ENCODE measurements around the gene RASSF9.

RASSF9 gene

DNA sequence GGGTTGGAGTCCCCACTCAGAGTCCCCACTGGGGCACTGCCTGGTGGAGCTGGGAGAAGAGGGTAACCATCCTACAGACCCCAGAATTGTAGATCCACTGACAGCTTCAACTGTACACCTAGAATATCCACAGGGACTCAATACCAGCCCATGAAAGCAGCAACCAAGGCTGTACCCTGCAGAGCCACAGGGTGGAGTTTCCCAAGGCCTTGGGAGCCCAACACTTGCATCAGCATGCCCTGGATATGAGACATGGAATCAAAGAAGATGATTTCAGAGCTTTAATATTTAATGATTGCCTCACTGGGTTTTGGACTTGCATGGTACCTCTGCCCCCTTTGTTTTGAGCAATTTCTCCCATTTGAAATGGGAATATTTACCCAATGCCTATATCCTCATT, 80.4 kb downstream of the RASSF9 start:
- no peak overlapping the region for H3K27ac ChIP-seq
- TF ChIP-seq ZFX (IDR thresholded peaks at IDR 0.05) = no peak
- TF ChIP-seq, protein P1, sequence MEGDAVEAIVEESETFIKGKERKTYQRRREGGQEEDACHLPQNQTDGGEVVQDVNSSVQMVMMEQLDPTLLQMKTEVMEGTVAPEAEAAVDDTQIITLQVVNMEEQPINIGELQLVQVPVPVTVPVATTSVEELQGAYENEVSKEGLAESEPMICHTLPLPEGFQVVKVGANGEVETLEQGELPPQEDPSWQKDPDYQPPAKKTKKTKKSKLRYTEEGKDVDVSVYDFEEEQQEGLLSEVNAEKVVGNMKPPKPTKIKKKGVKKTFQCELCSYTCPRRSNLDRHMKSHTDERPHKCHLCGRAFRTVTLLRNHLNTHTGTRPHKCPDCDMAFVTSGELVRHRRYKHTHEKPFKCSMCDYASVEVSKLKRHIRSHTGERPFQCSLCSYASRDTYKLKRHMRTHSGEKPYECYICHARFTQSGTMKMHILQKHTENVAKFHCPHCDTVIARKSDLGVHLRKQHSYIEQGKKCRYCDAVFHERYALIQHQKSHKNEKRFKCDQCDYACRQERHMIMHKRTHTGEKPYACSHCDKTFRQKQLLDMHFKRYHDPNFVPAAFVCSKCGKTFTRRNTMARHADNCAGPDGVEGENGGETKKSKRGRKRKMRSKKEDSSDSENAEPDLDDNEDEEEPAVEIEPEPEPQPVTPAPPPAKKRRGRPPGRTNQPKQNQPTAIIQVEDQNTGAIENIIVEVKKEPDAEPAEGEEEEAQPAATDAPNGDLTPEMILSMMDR (conservative IDR thresholded peaks at IDR 0.05) = no peak

Data from C4-2B (cell line).